ENCODE data around the gene ZNF827. TPM values are rescaled to one million over a fixed set of nuclear protein-coding genes. Genes with fewer than 3 reads are reported as not detected.
A peak's percentile ranks its signal among the peaks of the same experiment; 100 is the strongest.

Gene ZNF827
- total RNA-seq, 1 experiment from 2014 or later, result 29.4 TPM

DNA sequence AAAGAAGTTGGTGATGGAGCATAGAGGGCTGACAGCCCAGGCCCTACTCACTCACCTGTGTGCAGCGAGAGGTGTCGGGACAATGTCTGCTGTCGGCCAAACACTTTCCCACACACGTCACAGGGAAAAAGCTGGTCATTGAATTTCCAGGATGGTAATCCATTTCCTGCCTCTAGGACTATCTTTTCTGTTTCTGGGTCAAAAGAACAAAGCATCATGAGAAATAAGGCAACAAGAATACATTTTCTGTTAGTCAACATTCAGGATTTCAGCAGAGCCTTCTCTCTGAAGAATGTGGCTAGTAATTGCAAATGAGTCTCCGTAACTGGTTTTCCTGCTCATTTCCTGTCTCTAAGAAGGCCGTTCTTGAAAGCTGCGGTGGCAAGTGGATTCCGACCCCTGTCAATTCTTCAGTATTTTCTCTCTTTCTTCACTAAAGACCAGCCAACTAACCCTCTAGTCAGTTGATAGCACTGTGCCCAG lies 159.3 kb downstream of the ZNF827 start:
- H2BK15ac ChIP-seq (ENCODE audit: low read depth, low read length), result no peak overlapping the region
- no peak overlapping the region for H3K4ac ChIP-seq (ENCODE audit: low read depth, low read length)
- no peak overlapping the region for H3K23ac ChIP-seq (ENCODE audit: insufficient read length, low read depth, low read length)
- TF ChIP-seq, protein P1, sequence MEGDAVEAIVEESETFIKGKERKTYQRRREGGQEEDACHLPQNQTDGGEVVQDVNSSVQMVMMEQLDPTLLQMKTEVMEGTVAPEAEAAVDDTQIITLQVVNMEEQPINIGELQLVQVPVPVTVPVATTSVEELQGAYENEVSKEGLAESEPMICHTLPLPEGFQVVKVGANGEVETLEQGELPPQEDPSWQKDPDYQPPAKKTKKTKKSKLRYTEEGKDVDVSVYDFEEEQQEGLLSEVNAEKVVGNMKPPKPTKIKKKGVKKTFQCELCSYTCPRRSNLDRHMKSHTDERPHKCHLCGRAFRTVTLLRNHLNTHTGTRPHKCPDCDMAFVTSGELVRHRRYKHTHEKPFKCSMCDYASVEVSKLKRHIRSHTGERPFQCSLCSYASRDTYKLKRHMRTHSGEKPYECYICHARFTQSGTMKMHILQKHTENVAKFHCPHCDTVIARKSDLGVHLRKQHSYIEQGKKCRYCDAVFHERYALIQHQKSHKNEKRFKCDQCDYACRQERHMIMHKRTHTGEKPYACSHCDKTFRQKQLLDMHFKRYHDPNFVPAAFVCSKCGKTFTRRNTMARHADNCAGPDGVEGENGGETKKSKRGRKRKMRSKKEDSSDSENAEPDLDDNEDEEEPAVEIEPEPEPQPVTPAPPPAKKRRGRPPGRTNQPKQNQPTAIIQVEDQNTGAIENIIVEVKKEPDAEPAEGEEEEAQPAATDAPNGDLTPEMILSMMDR (conservative IDR thresholded peaks at IDR 0.05), result no peak
- H3K18ac ChIP-seq (ENCODE audit: insufficient read length, low read depth, low read length), result no peak overlapping the region
- no peak overlapping the region for H3K56ac ChIP-seq (ENCODE audit: insufficient read length, low read depth, low read length)
- no peak overlapping the region for H4K8ac ChIP-seq (replicated peaks; ENCODE audit: insufficient read length, low read depth, low read length)
- Mint-ChIP-seq H3K27ac (peak overlapping the region; percentile 8 to 91 (median 90); a peak in 6 of 7 replicates), H3K4me3 (no peak overlapping the region), H3K4me1 (peaks cover 10 to 20% of the 10 kb centered on the region in 2 experiments), H3K36me3 (ENCODE audit: insufficient read depth in 1 of 3, low read depth in 3 of 3) (peaks cover 22 to 74% (median 39%) of the 10 kb centered on the region in 3 experiments), H3K9me3 (no peaks in the 10 kb centered on the region), H3K27me3 (ENCODE audit: low read depth) (no peaks in the 10 kb centered on the region)
- H2BK20ac ChIP-seq (ENCODE audit: low read depth, low read length, poor library complexity, severe bottlenecking), result no peak overlapping the region
- DNase-seq, result no peak
- no peak overlapping the region for H4K91ac ChIP-seq (ENCODE audit: insufficient read length, low read depth, low read length)
- no CpG with 5 or more reads among the region's 8 CpGs for WGBS (ENCODE audit: extremely low coverage, insufficient read length, low lambda C conversion rate)
- no peak overlapping the region for H2BK12ac ChIP-seq (ENCODE audit: insufficient read length, low read depth, low read length)
- H3K27me3 ChIP-seq (ENCODE audit: insufficient read depth, low read length), result no peaks in the 10 kb centered on the region
- H2AFZ ChIP-seq (ENCODE audit: low read length), result no peak overlapping the region
- H3T11ph ChIP-seq (ENCODE audit: low read length), result no peak overlapping the region
- no peak overlapping the region for H3K4me2 ChIP-seq (ENCODE audit: insufficient read depth, insufficient read length, low read length)
- no peak overlapping the region for H3K14ac ChIP-seq (ENCODE audit: insufficient read depth, low read length)
- H3K27ac ChIP-seq (ENCODE audit: insufficient read length, low read depth, low read length), result peak overlapping the region; percentile 69
- no peak overlapping the region for H2BK120ac ChIP-seq (ENCODE audit: low read depth, low read length, poor library complexity, severe bottlenecking)
- no peaks in the 10 kb centered on the region; the same call in 1 of the 2 replicates for H3K4me1 ChIP-seq (ENCODE audit: insufficient read depth, low read length)
- no peak overlapping the region for H2BK5ac ChIP-seq (ENCODE audit: insufficient read length, low read length)
- H3K79me1 ChIP-seq (ENCODE audit: insufficient read depth, low read depth, low read length, poor library complexity, severe bottlenecking), result no peaks in the 10 kb centered on the region
- H3K9me3 ChIP-seq (ENCODE audit: control insufficient read depth, low read depth, low read length), result no peaks in the 10 kb centered on the region
- H2AK5ac ChIP-seq (ENCODE audit: insufficient read length, low read length), result no peak overlapping the region
- no peak overlapping the region for H3K9ac ChIP-seq (ENCODE audit: extremely low read depth, insufficient read length, low read length)
- H4K5ac ChIP-seq (ENCODE audit: insufficient read length, low read depth, low read length), result no peak overlapping the region
- no peaks in the 10 kb centered on the region for H3K79me2 ChIP-seq (ENCODE audit: insufficient read depth, low read length)
- no peaks in the 10 kb centered on the region for H3K23me2 ChIP-seq (ENCODE audit: insufficient read length, low read depth, low read length, poor library complexity, severe bottlenecking)
- peaks cover 1% of the 10 kb centered on the region for H4K20me1 ChIP-seq (ENCODE audit: control insufficient read depth, insufficient read depth, insufficient read length)

All from H9 (cell line).